Mucosa of descending colon (tissue), 3 donors: ENCODE measurements around the gene RAD52. TPM values are rescaled to one million over a fixed set of nuclear protein-coding genes. Genes with fewer than 3 reads are reported as not detected.

ENCODE experiments used
- ATAC-seq: fragments of 200-7000 bp; cut with Tn5 transposase; one replicate; pipeline ENCODE4 v1.9.1; 2020; ENCODE audit warnings: mild to moderate bottlenecking, moderate library complexity
- DNase-seq, 3 donors: peaks; one replicate each; pipeline ENCODE4 v3.0.0-alpha.2; 2020
- H3K36me3 ChIP-seq: fragments of 200-600 bp; one replicate; pipeline ENCODE4 v1.8.0; 2021; ENCODE audit warnings: low read depth, mild to moderate bottlenecking
- H3K4me1 ChIP-seq: fragments of 200-600 bp; one replicate; pipeline ENCODE4 v1.8.0; 2021; ENCODE audit warnings: low read depth, mild to moderate bottlenecking
- H3K4me3 ChIP-seq: fragments of 200-600 bp; one replicate; pipeline ENCODE4 v1.8.0; 2021; ENCODE audit warnings: mild to moderate bottlenecking
- H3K9me3 ChIP-seq: fragments of 200-600 bp; one replicate; pipeline ENCODE4 v1.8.0; 2021; ENCODE audit warnings: mild to moderate bottlenecking
- intact Hi-C, 2 donors: fragments of 100-400 bp; cut with DNase I in 1 of 2; cut with micrococcal nuclease in 1 of 2; formaldehyde crosslinking; loops; one replicate each; pipeline versions ENCODE4 v1.11.0 to v1.11.1; 2022; cut with DNase I, micrococcal nuclease
- total RNA-seq, 3 donors: library from RNA; stranded (reverse); fragmentation: NEBNext Ultra II Directional in 2 of 3; extraction: Animal tissue kit (Norgen Biotek cat#: 25700) in 2 of 3; gene quantifications; one replicate each; pipeline versions ENCODE4 v1.2.1 to v1.2.4, GENCODE V29; 2021 to 2023
- TF ChIP-seq, protein P1 (sequence below): fragments of 200-600 bp; IDR thresholded peaks from one replicate; pipeline ENCODE4 v1.8.0; 2022; ENCODE audit warnings: antibody characterized with exemption, mild to moderate bottlenecking
- donor health status: DM: no; HTN: no; CAD: no; lungs with moderate emphysema.
- donor health status: DM: no; HTN: no; CAD: no.
- donor health status: DM: no; HTN: yes; CAD: no.

RAD52 gene
- total RNA-seq, 3 donors from 2014 or later = 16.3 to 32.0 (median 28.9) TPM

GRCh38 chr12:981961-982360 lies 32.5 kb upstream of the RAD52 start:
- TF ChIP-seq, protein P1, sequence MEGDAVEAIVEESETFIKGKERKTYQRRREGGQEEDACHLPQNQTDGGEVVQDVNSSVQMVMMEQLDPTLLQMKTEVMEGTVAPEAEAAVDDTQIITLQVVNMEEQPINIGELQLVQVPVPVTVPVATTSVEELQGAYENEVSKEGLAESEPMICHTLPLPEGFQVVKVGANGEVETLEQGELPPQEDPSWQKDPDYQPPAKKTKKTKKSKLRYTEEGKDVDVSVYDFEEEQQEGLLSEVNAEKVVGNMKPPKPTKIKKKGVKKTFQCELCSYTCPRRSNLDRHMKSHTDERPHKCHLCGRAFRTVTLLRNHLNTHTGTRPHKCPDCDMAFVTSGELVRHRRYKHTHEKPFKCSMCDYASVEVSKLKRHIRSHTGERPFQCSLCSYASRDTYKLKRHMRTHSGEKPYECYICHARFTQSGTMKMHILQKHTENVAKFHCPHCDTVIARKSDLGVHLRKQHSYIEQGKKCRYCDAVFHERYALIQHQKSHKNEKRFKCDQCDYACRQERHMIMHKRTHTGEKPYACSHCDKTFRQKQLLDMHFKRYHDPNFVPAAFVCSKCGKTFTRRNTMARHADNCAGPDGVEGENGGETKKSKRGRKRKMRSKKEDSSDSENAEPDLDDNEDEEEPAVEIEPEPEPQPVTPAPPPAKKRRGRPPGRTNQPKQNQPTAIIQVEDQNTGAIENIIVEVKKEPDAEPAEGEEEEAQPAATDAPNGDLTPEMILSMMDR = no peak
- intact Hi-C loops = no loop called here
- no peak for ATAC-seq

DNA sequence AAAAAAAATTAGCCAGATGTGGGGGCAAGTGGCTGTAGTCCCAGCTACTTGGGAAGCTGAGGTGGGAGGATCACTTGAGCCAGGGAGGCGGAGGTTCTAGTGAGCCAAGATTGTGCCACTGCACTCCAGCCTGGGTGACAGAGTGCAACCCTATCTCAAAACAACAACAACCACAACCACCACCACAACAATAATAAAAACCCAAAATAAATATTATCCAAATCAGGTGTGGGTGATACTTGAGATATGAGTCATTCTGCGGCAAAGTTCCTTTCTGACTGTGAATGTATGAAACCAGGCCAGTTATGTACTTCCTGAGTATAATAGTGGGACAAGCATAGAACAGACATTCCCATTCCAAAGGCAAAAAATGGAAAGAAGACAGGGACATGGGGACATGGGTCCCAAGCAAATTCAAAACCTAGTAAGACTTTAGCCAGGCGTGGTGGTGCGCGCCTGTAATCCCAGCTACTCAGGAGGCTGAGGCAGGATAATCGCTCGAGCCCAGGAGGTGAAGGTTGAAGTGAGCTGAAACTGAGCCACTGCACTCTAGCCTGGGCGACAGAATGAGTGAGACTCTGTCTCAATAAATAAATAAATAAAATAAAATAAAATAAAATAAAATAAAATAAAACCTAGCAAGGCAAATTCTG lies 31.8 kb upstream of the RAD52 start:
- DNase-seq (no peak), ATAC-seq (no peak)
- no peaks in the 10 kb centered on the region for H3K4me1 ChIP-seq
- TF ChIP-seq, protein P1 = no peak
- intact Hi-C loops = no loop called here
- no peaks in the 10 kb centered on the region for H3K36me3 ChIP-seq
- no peak overlapping the region for H3K4me3 ChIP-seq
- no peaks in the 10 kb centered on the region for H3K9me3 ChIP-seq

More at GRCh38 chr12:981961-982360, 32.5 kb upstream of the RAD52 start:
- Histone ChIP-seq H3K4me1 (no peaks in the 10 kb centered on the region), H3K9me3 (no peaks in the 10 kb centered on the region), H3K36me3 (no peaks in the 10 kb centered on the region), H3K4me3 (no peak overlapping the region)
- no peak for DNase-seq

DNA sequence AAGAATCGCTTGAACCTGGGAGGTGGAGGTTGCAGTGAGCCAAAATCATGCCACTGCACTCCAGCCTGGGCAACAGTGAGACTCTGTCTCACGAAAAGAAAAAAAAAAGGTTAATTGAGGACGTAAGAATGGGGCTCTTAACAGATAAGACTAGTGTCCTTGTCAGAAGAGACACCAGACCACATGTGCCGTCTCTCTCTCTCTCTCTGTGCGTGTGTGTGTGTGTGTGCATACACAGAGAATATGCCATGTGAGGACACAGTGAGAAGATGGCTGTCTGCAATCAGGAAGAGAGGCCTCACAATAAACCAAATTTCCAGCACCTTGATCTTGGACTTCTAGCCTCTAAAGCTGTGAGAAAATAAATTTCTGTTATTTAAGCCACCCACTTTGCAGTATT lies 29.9 kb upstream of the RAD52 start:
- no peak for ATAC-seq
- intact Hi-C loops = no loop called here
- DNase-seq = no peak

DNA sequence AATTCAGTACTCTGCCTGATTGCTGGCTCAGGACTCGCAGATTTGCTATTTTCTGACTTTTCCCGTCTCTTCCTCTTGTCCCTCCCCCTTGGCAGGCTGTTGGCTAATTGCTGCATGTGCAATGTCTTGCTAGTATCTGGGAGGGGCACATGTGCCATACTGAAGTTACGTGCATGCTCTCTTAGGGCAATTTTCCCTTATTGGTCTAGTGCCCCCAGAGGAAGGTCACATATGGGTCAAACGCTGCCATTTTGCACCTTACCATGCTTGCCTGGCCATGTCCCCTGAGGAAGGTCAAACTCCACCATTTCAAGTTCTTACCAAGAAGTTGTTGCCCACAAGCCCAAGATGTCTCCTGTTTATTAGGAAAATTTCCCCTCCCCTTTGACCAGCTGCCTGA lies 27.7 kb upstream of the RAD52 start:
- ATAC-seq = no peak
- intact Hi-C loops = no loop called here
- TF ChIP-seq, protein P1 = no peak
- DNase-seq = no peak
- H3K4me1 ChIP-seq = no peaks in the 10 kb centered on the region
- no peak overlapping the region for H3K4me3 ChIP-seq
- no peaks in the 10 kb centered on the region for H3K36me3 ChIP-seq
- H3K9me3 ChIP-seq = no peaks in the 10 kb centered on the region

More for the DNA sequence above, 29.9 kb upstream of the RAD52 start:
- Histone ChIP-seq H3K4me1 (no peaks in the 10 kb centered on the region), H3K9me3 (no peaks in the 10 kb centered on the region), H3K4me3 (no peak overlapping the region), H3K36me3 (no peaks in the 10 kb centered on the region)
- TF ChIP-seq, protein P1 = no peak

DNA sequence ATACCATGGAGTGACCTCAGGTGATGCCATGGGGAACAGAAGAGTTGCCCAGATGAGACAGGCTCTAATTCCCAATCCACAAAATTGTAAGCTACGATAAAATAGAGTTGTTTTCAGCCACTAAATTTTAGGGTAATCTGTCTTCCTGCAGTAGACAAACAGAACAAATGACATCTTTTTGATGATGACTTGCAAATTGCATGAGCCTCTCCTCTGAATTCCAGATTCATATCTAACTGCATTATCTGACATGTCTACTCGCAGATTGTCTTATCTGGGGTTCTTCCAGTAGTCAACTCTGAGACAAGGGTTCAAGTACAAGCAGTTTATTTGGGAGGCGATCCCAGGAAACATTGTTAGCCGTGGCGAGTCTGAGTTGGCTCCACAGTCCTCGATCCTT lies 27.1 kb upstream of the RAD52 start:
- no peak for ATAC-seq
- H3K4me1 ChIP-seq = no peaks in the 10 kb centered on the region

More for the DNA sequence above, 27.1 kb upstream of the RAD52 start:
- H3K4me3 ChIP-seq = no peak overlapping the region
- intact Hi-C loops = no loop called here
- no peak for DNase-seq
- no peaks in the 10 kb centered on the region for H3K9me3 ChIP-seq
- no peaks in the 10 kb centered on the region for H3K36me3 ChIP-seq
- TF ChIP-seq, protein P1 = no peak
